HEK293T (cell line): ENCODE measurements around the gene ZNF536.

Experiments used
- CTCF ChIA-PET: fragments of 350-600 bp; formaldehyde crosslinking; extraction: SDS; loops from one replicate; lab custom pipeline; 2021; ENCODE audit warnings: antibody characterized with exemption, inconsistent platforms; lab: Yijun Ruan, JAX
- POLR2A ChIA-PET: fragments of 350-600 bp; formaldehyde crosslinking; extraction: SDS; loops from one replicate; lab custom pipeline; 2020; ENCODE audit warnings: antibody characterized with exemption, inconsistent platforms; lab: Yijun Ruan, JAX
- DNase-seq: peaks from one replicate; pipeline ENCODE4 v3.0.0; 2012; ENCODE audit warnings: mixed read lengths; ENCODE audit errors: extremely low spot score
- ARNT ChIP-seq: fragments of 450-650 bp; IDR thresholded peaks from 2 replicates; pipeline ENCODE4 v1.6.1; 2017; ENCODE audit warnings: mild to moderate bottlenecking
- BHLHE40 ChIP-seq: fragments of 450-650 bp; IDR thresholded peaks from 2 replicates; pipeline ENCODE4 v1.6.1; 2016; ENCODE audit warnings: mild to moderate bottlenecking, moderate library complexity, borderline replicate concordance
- CTBP1 ChIP-seq: fragments of 450-650 bp; IDR thresholded peaks from 2 replicates; pipeline ENCODE4 v1.6.1; 2016; ENCODE audit warnings: borderline replicate concordance
- ELF4 ChIP-seq: fragments of 450-650 bp; IDR thresholded peaks from 2 replicates; pipeline ENCODE4 v1.6.1; 2017; ENCODE audit warnings: antibody characterized with exemption
- FOXA1 ChIP-seq: fragments of 450-650 bp; IDR thresholded peaks from 2 replicates; pipeline ENCODE4 v1.6.1; 2016; ENCODE audit warnings: mild to moderate bottlenecking
- FOXK2 ChIP-seq: fragments of 450-650 bp; IDR thresholded peaks from 2 replicates; pipeline ENCODE4 v1.6.1; 2016; ENCODE audit warnings: mild to moderate bottlenecking
- FOXM1 ChIP-seq: fragments of 450-650 bp; IDR thresholded peaks from 2 replicates; pipeline ENCODE4 v1.6.1; 2017; ENCODE audit warnings: mild to moderate bottlenecking, borderline replicate concordance
- HDGF ChIP-seq: fragments of 450-650 bp; IDR thresholded peaks from 2 replicates; pipeline ENCODE4 v1.6.1; 2017; ENCODE audit warnings: antibody characterized with exemption, borderline replicate concordance
- L3MBTL2 ChIP-seq: fragments of 450-650 bp; conservative IDR thresholded peaks from 2 replicates; pipeline ENCODE4 v1.6.1; 2016; ENCODE audit warnings: mild to moderate bottlenecking
- LEF1 ChIP-seq: fragments of 450-650 bp; IDR thresholded peaks from 2 replicates; pipeline ENCODE4 v1.6.1; 2017; ENCODE audit warnings: mild to moderate bottlenecking, borderline replicate concordance
- NFRKB ChIP-seq: fragments of 450-650 bp; IDR thresholded peaks from 2 replicates; pipeline ENCODE4 v1.6.1; 2016; ENCODE audit warnings: mild to moderate bottlenecking, moderate library complexity
- PKNOX1 ChIP-seq: fragments of 450-650 bp; IDR thresholded peaks from 2 replicates; pipeline ENCODE4 v1.6.1; 2016
- SP1 ChIP-seq: fragments of 450-650 bp; IDR thresholded peaks from 2 replicates; pipeline ENCODE4 v1.6.1; 2017
- SUZ12 ChIP-seq: fragments of 450-650 bp; IDR thresholded peaks from 2 replicates; pipeline ENCODE4 v1.6.1; 2016; ENCODE audit warnings: mild to moderate bottlenecking
- TARDBP ChIP-seq: fragments of 450-650 bp; IDR thresholded peaks from 2 replicates; pipeline ENCODE4 v1.6.1; 2016
- ZNF384 ChIP-seq: fragments of 450-650 bp; IDR thresholded peaks from 2 replicates; pipeline ENCODE4 v1.6.1; 2016

Gene ZNF536

GRCh38 chr19:30546332-30546731 lies 174.1 kb downstream of the ZNF536 start:
- no peak for DNase-seq
- TF ChIP-seq TARDBP: no peak
- TF ChIP-seq FOXK2: no peak
- no peak for TF ChIP-seq NFRKB
- no peak for TF ChIP-seq LEF1
- TF ChIP-seq FOXM1: no peak
- TF ChIP-seq ELF4: no peak
- TF ChIP-seq L3MBTL2: no peak
- no peak for TF ChIP-seq FOXA1
- no peak for TF ChIP-seq PKNOX1
- no peak for TF ChIP-seq CTBP1
- TF ChIP-seq SUZ12: no peak
- no peak for TF ChIP-seq ARNT
- no peak for TF ChIP-seq SP1
- no peak for TF ChIP-seq HDGF
- CTCF ChIA-PET: no interaction called here
- POLR2A ChIA-PET: no interaction called here

GRCh38 chr19:30547246-30547645 lies 175.1 kb downstream of the ZNF536 start:
- TF ChIP-seq ZNF384: no peak
- no peak for TF ChIP-seq BHLHE40
- TF ChIP-seq TARDBP: no peak
- TF ChIP-seq FOXK2: no peak
- no peak for TF ChIP-seq NFRKB
- TF ChIP-seq ARNT: no peak
- ChIA-PET POLR2A (no interaction called here), CTCF (no interaction called here)
- no peak for DNase-seq

GRCh38 chr19:30549151-30549550 lies 177.0 kb downstream of the ZNF536 start:
- DNase-seq: no peak
- TF ChIP-seq ZNF384 (no peak), L3MBTL2 (no peak), FOXM1 (no peak), ELF4 (no peak), SP1 (no peak), NFRKB (no peak), LEF1 (no peak), CTBP1 (no peak), PKNOX1 (no peak), HDGF (no peak), BHLHE40 (no peak), ARNT (no peak), FOXA1 (no peak), TARDBP (no peak), SUZ12 (no peak), FOXK2 (no peak)
- ChIA-PET CTCF (no interaction called here), POLR2A (no interaction called here)

- POLR2A ChIA-PET: no interaction called here
- TF ChIP-seq SUZ12: no peak
- TF ChIP-seq SP1: no peak
- no peak for TF ChIP-seq L3MBTL2
- no peak for DNase-seq
- CTCF ChIA-PET: no interaction called here
Observed at GRCh38 chr19:30551271-30551670, 179.1 kb downstream of the ZNF536 start.

GRCh38 chr19:30552593-30552992 lies 180.4 kb downstream of the ZNF536 start:
- CTCF ChIA-PET: no interaction called here
- TF ChIP-seq LEF1 (no peak), FOXM1 (no peak), FOXA1 (no peak), NFRKB (no peak), FOXK2 (no peak), ARNT (no peak), L3MBTL2 (no peak), SUZ12 (no peak), TARDBP (no peak), ELF4 (no peak), BHLHE40 (no peak), PKNOX1 (no peak), CTBP1 (no peak), HDGF (no peak), ZNF384 (no peak), SP1 (no peak)
- DNase-seq: no peak
- POLR2A ChIA-PET: no interaction called here

- POLR2A ChIA-PET: no interaction called here
- TF ChIP-seq TARDBP (no peak), FOXK2 (no peak), CTBP1 (no peak), FOXA1 (no peak), LEF1 (no peak), PKNOX1 (no peak), FOXM1 (no peak)
- CTCF ChIA-PET: no interaction called here
- no peak for DNase-seq
Observed at GRCh38 chr19:30555075-30555790, 183.0 kb downstream of the ZNF536 start.
